K562 (cell line): Measurements from ENCODE around the gene MYCN. TPM values are rescaled to one million over a fixed set of nuclear protein-coding genes. Genes with fewer than 3 reads are reported as not detected.

Experiments
- ATAC-seq: fragments of 200-7000 bp; cut with Tn5 transposase; 3 replicates; pipeline ENCODE4 v1.9.1; 2020; ENCODE audit warnings: moderate library complexity
- BruUV-seq: library from RNA; stranded (reverse); fragments of 400-500 nt; replicated peaks from 2 replicates; lab custom pipeline; 2021; lab: Mats Ljungman, UMichigan
- CTCF ChIA-PET: fragments of 300-600 bp; formaldehyde crosslinking; extraction: SDS; loops from one replicate; lab custom pipeline; 2021; ENCODE audit warnings: low intra/inter-chr PET ratio; lab: Yijun Ruan, JAX
- POLR2A ChIA-PET: fragments of 300-600, 350-650 bp; sonication (Branson Sonifier 250); formaldehyde crosslinking; extraction: SDS; loops from one replicate; lab custom pipeline; 2021; ENCODE audit warnings: antibody characterized with exemption, inconsistent platforms; lab: Yijun Ruan, JAX
- DNase-seq, 4 experiments: peaks; one replicate each; pipeline versions ENCODE4 v3.0.0 to v3.0.0-alpha.2; 2011 to 2018; ENCODE audit warnings: low spot score in 3 of 4, mixed read lengths in 3 of 4; ENCODE audit errors: extremely low read depth in 1 of 4
- FAIRE-seq: peaks from 2 replicates; lab custom pipeline; 2011; peaks lifted over from hg19 to GRCh38; lab: Jason Lieb, UNC
- H2AFZ ChIP-seq: 2 replicates; pipeline ENCODE4 v1.6.0; 2011; ENCODE audit warnings: low read depth, low read length, control low read depth, inconsistent platforms
- H3K27ac ChIP-seq: fragments of 200-600 bp; 3 replicates; pipeline ENCODE4 v1.8.0; 2011; ENCODE audit warnings: low read depth, mild to moderate bottlenecking, control low read depth, inconsistent platforms, low read length, moderate library complexity, mixed read lengths; ENCODE audit errors: extremely low read depth
- H3K27me3 ChIP-seq, 2 experiments: fragments of 300-600 bp in 1 of 2; 2 replicates in 1 of 2; 3 replicates in 1 of 2; pipeline versions ENCODE4 v1.6.0 to v1.8.0; 2011; ENCODE audit warnings: inconsistent platforms in 2 of 2, low read length in 2 of 2, mild to moderate bottlenecking in 1 of 2, mixed read lengths in 1 of 2, moderate library complexity in 1 of 2; ENCODE audit not compliant: control insufficient read depth in 2 of 2, insufficient read depth in 2 of 2
- H3K36me3 ChIP-seq: fragments of 300-600 bp; 3 replicates; pipeline ENCODE4 v1.8.0; 2011; ENCODE audit warnings: mild to moderate bottlenecking, low read length, inconsistent platforms; ENCODE audit not compliant: control insufficient read depth, insufficient read depth
- H3K4me1 ChIP-seq, 2 experiments: fragments of 200-600 bp in 1 of 2; replicated peaks in 1 of 2; 2 replicates in 1 of 2; 3 replicates in 1 of 2; pipeline versions ENCODE4 v1.5.1 to v1.8.0; 2011; ENCODE audit warnings: inconsistent platforms in 2 of 2, low read length in 2 of 2, mild to moderate bottlenecking in 1 of 2, mixed read lengths in 1 of 2, moderate library complexity in 1 of 2; ENCODE audit not compliant: control insufficient read depth in 2 of 2, insufficient read depth in 2 of 2
- H3K4me2 ChIP-seq: 2 replicates; pipeline ENCODE4 v1.6.1; 2011; ENCODE audit warnings: low read length, control low read depth, inconsistent platforms, mixed read lengths; ENCODE audit not compliant: insufficient read depth
- H3K4me3 ChIP-seq: fragments of 200-600 bp; sonication (generic), shearing (Covaris generic); 2 replicates; pipeline ENCODE4 v1.5.1; 2016; ENCODE audit warnings: control low read depth, inconsistent platforms
- H3K79me2 ChIP-seq: fragments of 200-600 bp; 3 replicates; pipeline ENCODE4 v1.8.0; 2011; ENCODE audit warnings: low read length, inconsistent platforms; ENCODE audit not compliant: control insufficient read depth, insufficient read depth
- H3K9ac ChIP-seq, 2 experiments: 2 replicates each; pipeline versions ENCODE4 v1.6.0 to v1.6.1; 2011; ENCODE audit warnings: low read depth in 2 of 2, low read length in 2 of 2, control low read depth in 1 of 2, inconsistent platforms in 1 of 2, mild to moderate bottlenecking in 1 of 2, mixed read lengths in 1 of 2; ENCODE audit not compliant: insufficient read depth in 1 of 2
- H3K9me1 ChIP-seq: one replicate; pipeline ENCODE4 v1.6.0; 2011; ENCODE audit warnings: inconsistent platforms, mild to moderate bottlenecking, low read length, moderate library complexity; ENCODE audit not compliant: control insufficient read depth, insufficient read depth
- H3K9me3 ChIP-seq: replicated peaks from 2 replicates; pipeline ENCODE4 v1.5.1; 2011; ENCODE audit warnings: low read depth, low read length, inconsistent platforms; ENCODE audit not compliant: control insufficient read depth, insufficient read depth
- H4K20me1 ChIP-seq: replicated peaks from 2 replicates; pipeline ENCODE4 v1.6.1; 2011; ENCODE audit warnings: low read length, inconsistent platforms, mixed read lengths; ENCODE audit not compliant: control insufficient read depth, insufficient read depth
- CREB3 ChIP-seq: fragments of 450-650 bp; conservative IDR thresholded peaks from 2 replicates; pipeline ENCODE4 v1.6.1; 2016; ENCODE audit warnings: missing genetic modification characterization, low read depth, mild to moderate bottlenecking, missing compliant biosample characterization, moderate library complexity
- KLF6 ChIP-seq: fragments of 250-450 bp; sonication (Bioruptor Pico); IDR thresholded peaks from 2 replicates; pipeline ENCODE4 v1.4.0; 2020; ENCODE audit warnings: mild to moderate bottlenecking, moderate library complexity, borderline replicate concordance
- WGBS: fragments of 100-300 bp; shearing (Covaris generic); methylation state at CpG from one replicate; pipeline ENCODE4 v1.1.6; 2016; ENCODE audit warnings: low coverage, mixed read lengths; ENCODE audit not compliant: insufficient coverage; ENCODE audit errors: missing lambda C conversion rate; 5-methylcytosine and 5-hydroxymethylcytosine counted together
- in situ Hi-C: fragments of 300-500 bp; cut with MboI; formaldehyde crosslinking; loops from 4 replicates; pipeline ENCODE4 v1.15.0; 2018; ENCODE audit warnings: inconsistent platforms, mixed read lengths
- intact Hi-C: fragments of 100-400 bp; cut with micrococcal nuclease; formaldehyde crosslinking; loops from 2 replicates; pipeline ENCODE4 v1.14.2; 2022
- polyA plus RNA-seq, 8 experiments: library from polyadenylated mRNA; depleted of rRNA in 4 of 8; stranded (reverse) in 5 of 8; unstranded in 3 of 8; fragments of >200 nt; fragmentation: Nextera tagmentation in 2 of 8; fragmentation: Illumina TruSeq in 1 of 8; extraction: Ambion mirVana in 2 of 8; extraction: Trizol in 1 of 8; gene quantifications; 2 replicates each; pipeline versions ENCODE4 v1.2.1 to v1.2.3, GENCODE V29; 2011 to 2014; ENCODE audit warnings: inconsistent platforms in 1 of 8, missing spikeins in 1 of 8
- total RNA-seq, 7 experiments: library from RNA; depleted of rRNA in 6 of 7; stranded (reverse); fragments of >200 nt in 6 of 7; fragmentation: Illumina TruSeq in 2 of 7; extraction: Trizol in 2 of 7; gene quantifications; 2 replicates each; pipeline versions ENCODE4 v1.2.1 to v1.2.3, GENCODE V29; 2011 to 2021; ENCODE audit warnings: low replicate concordance in 1 of 7
- TF ChIP-seq, protein P1 (sequence below): fragments of 450-650 bp; formaldehyde crosslinking; IDR thresholded peaks from 2 replicates; pipeline ENCODE4 v1.4.0; 2020; ENCODE audit warnings: mild to moderate bottlenecking, moderate library complexity

Gene MYCN
- total and polyA plus RNA-seq, 9 of the 15 experiments (the other 6 are each of a cell fraction or from before 2014, with no cell fraction given) = not detected

GRCh38 chr2:15925819-15926218 lies 14.5 kb upstream of the MYCN start:
- intact Hi-C loops (no loop called here), in situ Hi-C loops (loop anchor here (25.0 kb wide), 2 partner anchors 561 to 836 kb away; no protein-coding TSS in a partner anchor)
- TF ChIP-seq, protein P1, sequence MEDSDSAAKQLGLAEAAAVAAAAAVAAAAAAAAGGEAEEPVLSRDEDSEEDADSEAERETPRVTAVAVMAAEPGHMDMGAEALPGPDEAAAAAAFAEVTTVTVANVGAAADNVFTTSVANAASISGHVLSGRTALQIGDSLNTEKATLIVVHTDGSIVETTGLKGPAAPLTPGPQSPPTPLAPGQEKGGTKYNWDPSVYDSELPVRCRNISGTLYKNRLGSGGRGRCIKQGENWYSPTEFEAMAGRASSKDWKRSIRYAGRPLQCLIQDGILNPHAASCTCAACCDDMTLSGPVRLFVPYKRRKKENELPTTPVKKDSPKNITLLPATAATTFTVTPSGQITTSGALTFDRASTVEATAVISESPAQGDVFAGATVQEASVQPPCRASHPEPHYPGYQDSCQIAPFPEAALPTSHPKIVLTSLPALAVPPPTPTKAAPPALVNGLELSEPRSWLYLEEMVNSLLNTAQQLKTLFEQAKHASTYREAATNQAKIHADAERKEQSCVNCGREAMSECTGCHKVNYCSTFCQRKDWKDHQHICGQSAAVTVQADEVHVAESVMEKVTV (CRISPR knock-in tag) = no peak
- TF ChIP-seq CREB3 (tag) = no peak
- no peak for TF ChIP-seq KLF6
- Histone ChIP-seq H3K79me2 (no peaks in the 10 kb centered on the region), H3K4me3 (no peak overlapping the region), H4K20me1 (no peaks in the 10 kb centered on the region), H3K4me1 (no peaks in the 10 kb centered on the region), H3K27me3 (peaks cover 0 to 21% of the 10 kb centered on the region in 2 experiments; a peak in 2 of 5 replicates), H2AFZ (no peak overlapping the region), H3K36me3 (no peaks in the 10 kb centered on the region), H3K9me3 (no peaks in the 10 kb centered on the region), H3K9ac (no peak overlapping the region), H3K4me2 (no peak overlapping the region), H3K9me1 (no peaks in the 10 kb centered on the region), H3K27ac (no peak overlapping the region)
- ChIA-PET CTCF (no interaction called here), POLR2A (no interaction called here)
- DNase-seq = no peak
- no peak for FAIRE-seq
- WGBS = 7% methylated on average over 3 of the region's 3 CpGs
- BruUV-seq = no TSS peak
- ATAC-seq = no peak
